PC-9 (cell line): Measurements from ENCODE around the gene RAB31. TPM values are rescaled to one million over a fixed set of nuclear protein-coding genes. Genes with fewer than 3 reads are reported as not detected.

Experiments used
- BruUV-seq: library from RNA; stranded (reverse); fragments of 400-500 nt; replicated peaks from 2 replicates; lab custom pipeline; 2021; lab: Mats Ljungman, UMichigan
- CTCF ChIA-PET: fragments of 300-600 bp; sonication (Branson Sonifier 250); formaldehyde crosslinking; loops from one replicate; lab custom pipeline; 2022; ENCODE audit warnings: antibody characterized with exemption; lab: Charles Lee
- POLR2A ChIA-PET: fragments of 300-600 bp; sonication (Branson Sonifier 250); formaldehyde crosslinking; loops from one replicate; lab custom pipeline; 2022; ENCODE audit warnings: antibody characterized with exemption; ENCODE audit not compliant: unreplicated experiment; lab: Charles Lee
- DNase-seq, 2 experiments: peaks; one replicate each; pipeline versions ENCODE4 v3.0.0 to v3.0.0-alpha.2; 2015 to 2022; ENCODE audit warnings: mixed read lengths in 1 of 2
- H2AFZ ChIP-seq: fragments of 200-600 bp; sonication (generic); 2 replicates; pipeline ENCODE4 v1.8.1; 2017; ENCODE audit warnings: antibody characterized with exemption
- H3F3A ChIP-seq: fragments of 200-600 bp; sonication (generic); 2 replicates; pipeline ENCODE4 v1.8.1; 2017; ENCODE audit warnings: antibody characterized with exemption, mild to moderate bottlenecking, low read depth; ENCODE audit not compliant: insufficient read depth
- H3K27ac ChIP-seq: fragments of 200-600 bp; sonication (generic); 2 replicates; pipeline ENCODE4 v1.6.1; 2016; ENCODE audit warnings: mixed run types
- H3K27me3 ChIP-seq: fragments of 200-600 bp; sonication (generic); 2 replicates; pipeline ENCODE4 v1.6.1; 2016; ENCODE audit warnings: low read depth, mixed run types; ENCODE audit not compliant: insufficient read depth
- H3K36me3 ChIP-seq: fragments of 200-600 bp; sonication (generic); 2 replicates; pipeline ENCODE4 v1.6.1; 2016; ENCODE audit warnings: low read depth, mixed run types
- H3K4me1 ChIP-seq: fragments of 200-600 bp; sonication (generic); replicated peaks from 2 replicates; pipeline ENCODE4 v1.6.1; 2016; ENCODE audit warnings: mixed run types; ENCODE audit not compliant: insufficient read depth
- H3K4me2 ChIP-seq: fragments of 200-600 bp; sonication (generic); 2 replicates; pipeline ENCODE4 v1.6.1; 2017; ENCODE audit warnings: mixed run types
- H3K4me3 ChIP-seq: fragments of 200-600 bp; sonication (generic); 2 replicates; pipeline ENCODE4 v1.6.1; 2016; ENCODE audit warnings: mixed run types
- H3K79me2 ChIP-seq: fragments of 200-600 bp; sonication (generic); 2 replicates; pipeline ENCODE4 v1.6.1; 2017; ENCODE audit warnings: low read depth, mixed run types
- H3K9me2 ChIP-seq: fragments of 200-600 bp; sonication (generic); 2 replicates; pipeline ENCODE4 v1.8.1; 2017; ENCODE audit warnings: mild to moderate bottlenecking; ENCODE audit not compliant: insufficient read depth
- H3K9me3 ChIP-seq: fragments of 200-600 bp; sonication (generic); 2 replicates; pipeline ENCODE4 v1.8.1; 2016; ENCODE audit warnings: low read depth; ENCODE audit not compliant: insufficient read depth
- H4K20me1 ChIP-seq: fragments of 200-600 bp; sonication (generic); 2 replicates; pipeline ENCODE4 v1.8.1; 2017; ENCODE audit not compliant: insufficient read depth
- EZH2 ChIP-seq: fragments of 200-600 bp; sonication (generic); IDR thresholded peaks from 2 replicates; pipeline ENCODE4 v1.8.0; 2017; ENCODE audit warnings: antibody characterized with exemption, low read depth
- intact Hi-C: fragments of 100-400 bp; cut with micrococcal nuclease; formaldehyde crosslinking; loops from one replicate; pipeline ENCODE4 v1.10.0; 2022; ENCODE audit not compliant: unreplicated experiment
- total RNA-seq: library from RNA; stranded (reverse); gene quantifications from 2 replicates; pipeline ENCODE4 v1.2.3, GENCODE V29; 2021
- TF ChIP-seq, protein P1 (sequence below): fragments of 200-600 bp; sonication (generic); conservative IDR thresholded peaks from 2 replicates; pipeline ENCODE4 v1.6.1; 2017; ENCODE audit warnings: mixed run types, antibody characterized with exemption, mild to moderate bottlenecking, moderate library complexity

Gene RAB31
- total RNA-seq, 1 experiment from 2014 or later, result 51.0 TPM

- no peak overlapping the region for H2AFZ ChIP-seq
- DNase-seq, result peak in 1 of 2 experiments; percentile 20
- no peaks in the 10 kb centered on the region for H4K20me1 ChIP-seq
- no peaks in the 10 kb centered on the region for H3K27me3 ChIP-seq
- ChIA-PET POLR2A (interaction anchor here (0.5 kb wide), 1 partner anchor 278 kb away, joined by 5 read pairs; no protein-coding TSS in a partner anchor), CTCF (no interaction called here)
- no peak overlapping the region for H3K4me2 ChIP-seq
- no peaks in the 10 kb centered on the region for H3K9me3 ChIP-seq
- no peaks in the 10 kb centered on the region for H3K36me3 ChIP-seq
- TF ChIP-seq, protein P1, sequence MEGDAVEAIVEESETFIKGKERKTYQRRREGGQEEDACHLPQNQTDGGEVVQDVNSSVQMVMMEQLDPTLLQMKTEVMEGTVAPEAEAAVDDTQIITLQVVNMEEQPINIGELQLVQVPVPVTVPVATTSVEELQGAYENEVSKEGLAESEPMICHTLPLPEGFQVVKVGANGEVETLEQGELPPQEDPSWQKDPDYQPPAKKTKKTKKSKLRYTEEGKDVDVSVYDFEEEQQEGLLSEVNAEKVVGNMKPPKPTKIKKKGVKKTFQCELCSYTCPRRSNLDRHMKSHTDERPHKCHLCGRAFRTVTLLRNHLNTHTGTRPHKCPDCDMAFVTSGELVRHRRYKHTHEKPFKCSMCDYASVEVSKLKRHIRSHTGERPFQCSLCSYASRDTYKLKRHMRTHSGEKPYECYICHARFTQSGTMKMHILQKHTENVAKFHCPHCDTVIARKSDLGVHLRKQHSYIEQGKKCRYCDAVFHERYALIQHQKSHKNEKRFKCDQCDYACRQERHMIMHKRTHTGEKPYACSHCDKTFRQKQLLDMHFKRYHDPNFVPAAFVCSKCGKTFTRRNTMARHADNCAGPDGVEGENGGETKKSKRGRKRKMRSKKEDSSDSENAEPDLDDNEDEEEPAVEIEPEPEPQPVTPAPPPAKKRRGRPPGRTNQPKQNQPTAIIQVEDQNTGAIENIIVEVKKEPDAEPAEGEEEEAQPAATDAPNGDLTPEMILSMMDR, result no peak
- TF ChIP-seq EZH2, result no peak
- BruUV-seq, result no TSS peak
- H3K79me2 ChIP-seq, result peaks cover 78% of the 10 kb centered on the region
- H3K9me2 ChIP-seq, result no peaks in the 10 kb centered on the region
- intact Hi-C loops, result no loop called here
- H3K4me1 ChIP-seq, result peaks cover 92% of the 10 kb centered on the region
- H3F3A ChIP-seq, result peaks cover 58% of the 10 kb centered on the region
- H3K27ac ChIP-seq, result peak overlapping the region; percentile 52
- no peak overlapping the region for H3K4me3 ChIP-seq
Measured at GRCh38 chr18:9739516-9739915, 31.4 kb downstream of the RAB31 start.

DNA sequence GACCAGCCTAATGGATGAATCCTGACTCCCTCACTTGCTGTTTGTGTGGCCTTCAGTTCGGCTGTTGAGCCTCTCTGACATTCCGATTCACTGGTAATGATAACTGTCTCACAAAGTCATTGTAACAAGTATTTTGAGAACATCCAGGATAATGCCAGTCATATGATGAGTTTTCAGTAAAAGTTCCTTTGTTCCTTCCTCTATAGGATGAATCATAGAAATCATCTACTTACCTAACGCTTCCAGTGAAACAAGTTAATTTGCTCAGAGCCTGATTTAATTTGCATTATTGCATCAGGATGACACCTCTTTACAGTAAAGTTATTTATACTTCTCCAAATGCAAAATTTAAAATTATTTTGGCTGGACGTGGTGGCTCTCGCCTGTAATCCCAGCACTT, 32.0 kb downstream of the RAB31 start:
- Histone ChIP-seq H3K4me3 (no peak overlapping the region), H3K9me2 (no peaks in the 10 kb centered on the region), H2AFZ (no peak overlapping the region), H3F3A (peaks cover 53% of the 10 kb centered on the region), H3K27me3 (no peaks in the 10 kb centered on the region), H3K4me1 (peaks cover 92% of the 10 kb centered on the region), H3K9me3 (0 out of 2 replicates have a peak, but pooled peaks cover 4% of the 10 kb centered on the region), H3K36me3 (0 out of 2 replicates have a peak, but pooled peaks cover 1% of the 10 kb centered on the region), H4K20me1 (no peaks in the 10 kb centered on the region), H3K4me2 (no peak overlapping the region; the same call in 1 of the 2 replicates), H3K79me2 (peaks cover 80% of the 10 kb centered on the region), H3K27ac (peak overlapping the region; percentile 52)
- intact Hi-C loops, result loop anchor here (5.0 kb wide), 2 partner anchors 107 to 157 kb away; no protein-coding TSS in a partner anchor
- BruUV-seq, result no TSS peak
- no peak for TF ChIP-seq EZH2
- TF ChIP-seq, protein P1, result no peak
- CTCF ChIA-PET, result no interaction called here
- peak in 1 of 2 experiments; percentile 54 for DNase-seq
- POLR2A ChIA-PET, result interaction anchor here (0.5 kb wide), 1 partner anchor 278 kb away, joined by 5 read pairs; no protein-coding TSS in a partner anchor

DNA sequence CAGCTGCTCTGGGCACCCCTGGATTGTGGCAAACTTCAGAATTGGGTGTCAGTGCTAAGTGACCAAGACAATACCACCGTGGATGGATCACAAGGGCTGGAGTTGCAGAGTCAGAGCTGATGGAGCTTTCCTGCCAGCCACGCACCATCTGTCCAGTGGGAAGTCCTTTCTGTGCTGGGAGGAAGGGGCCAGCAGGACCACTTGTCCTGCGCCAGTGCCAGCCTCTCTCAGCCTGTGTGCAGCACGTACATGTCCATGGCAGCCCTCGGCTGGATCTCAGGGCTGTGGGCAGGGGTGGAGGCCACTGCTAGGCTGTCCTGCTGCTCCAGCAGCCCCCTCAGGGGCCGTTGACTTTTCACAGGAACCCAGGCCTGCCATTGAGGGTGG, 33.3 kb downstream of the RAB31 start:
- peak overlapping the region; percentile 73 for H3K4me2 ChIP-seq
- no peak overlapping the region for H3K4me3 ChIP-seq
- no peak for DNase-seq
- POLR2A ChIA-PET, result interaction anchor here (0.6 kb wide), 1 partner anchor 9 kb away, joined by 5 read pairs; no protein-coding TSS in a partner anchor
- no peaks in the 10 kb centered on the region for H3K27me3 ChIP-seq
- CTCF ChIA-PET, result no interaction called here
- peaks cover 79% of the 10 kb centered on the region for H3K79me2 ChIP-seq
- TF ChIP-seq, protein P1, result no peak
- TF ChIP-seq EZH2, result no peak
- H3K9me2 ChIP-seq, result no peaks in the 10 kb centered on the region
- H3F3A ChIP-seq, result peaks cover 47% of the 10 kb centered on the region
- no peaks in the 10 kb centered on the region for H4K20me1 ChIP-seq
- H2AFZ ChIP-seq, result no peak overlapping the region
- no TSS peak for BruUV-seq
- 0 out of 2 replicates have a peak, but pooled peaks cover 10% of the 10 kb centered on the region for H3K36me3 ChIP-seq
- intact Hi-C loops, result loop anchor here (5.0 kb wide), 2 partner anchors 106 to 156 kb away; no protein-coding TSS in a partner anchor
- H3K4me1 ChIP-seq, result peaks cover 79% of the 10 kb centered on the region
- H3K9me3 ChIP-seq, result peaks cover 4% of the 10 kb centered on the region; the same call in 1 of the 2 replicates
- peak overlapping the region; percentile 96 for H3K27ac ChIP-seq
